DOHH2 (cell line): ENCODE data around the gene ZNF236.

ENCODE experiments used
- H3F3A ChIP-seq: fragments of 200-600 bp; sonication (generic), shearing (Covaris generic); 2 replicates; pipeline ENCODE4 v1.6.0; 2016; ENCODE audit warnings: antibody characterized with exemption, mild to moderate bottlenecking; ENCODE audit not compliant: control insufficient read depth, insufficient read depth
- H3K27ac ChIP-seq: fragments of 200-600 bp; sonication (generic); 2 replicates; pipeline ENCODE4 v1.5.1; 2014; ENCODE audit warnings: low read depth, mild to moderate bottlenecking, low read length, moderate library complexity
- H3K27me3 ChIP-seq: fragments of 200-600 bp; sonication (generic); 2 replicates; pipeline ENCODE4 v1.6.1; 2014; ENCODE audit warnings: mild to moderate bottlenecking, low read length, mixed read lengths; ENCODE audit not compliant: control insufficient read depth
- H3K36me3 ChIP-seq: fragments of 200-600 bp; sonication (generic); 2 replicates; pipeline ENCODE4 v1.6.1; 2014; ENCODE audit warnings: mild to moderate bottlenecking, low read length, moderate library complexity, mixed read lengths; ENCODE audit not compliant: control insufficient read depth
- H3K4me1 ChIP-seq: fragments of 200-600 bp; sonication (generic); 2 replicates; pipeline ENCODE4 v1.6.1; 2014; ENCODE audit warnings: mild to moderate bottlenecking, low read length, mixed read lengths; ENCODE audit not compliant: control insufficient read depth
- H3K4me2 ChIP-seq: fragments of 200-600 bp; sonication (generic); 2 replicates; pipeline ENCODE4 v1.6.0; 2014; ENCODE audit warnings: mild to moderate bottlenecking, low read length, moderate library complexity
- H3K4me3 ChIP-seq: fragments of 200-600 bp; sonication (generic); 2 replicates; pipeline ENCODE4 v1.5.1; 2014; ENCODE audit warnings: mild to moderate bottlenecking, low read length, mixed read lengths
- H3K79me2 ChIP-seq: fragments of 200-600 bp; sonication (generic); 2 replicates; pipeline ENCODE4 v1.6.1; 2014; ENCODE audit warnings: mild to moderate bottlenecking, low read length, mixed read lengths; ENCODE audit not compliant: control insufficient read depth
- H3K9me2 ChIP-seq: fragments of 200-600 bp; sonication (generic); replicated peaks from 2 replicates; pipeline ENCODE4 v1.6.1; 2014; ENCODE audit warnings: mild to moderate bottlenecking, low read length, mixed read lengths; ENCODE audit not compliant: control insufficient read depth
- H3K9me3 ChIP-seq: fragments of 200-600 bp; sonication (generic); 2 replicates; pipeline ENCODE4 v1.6.1; 2014; ENCODE audit warnings: antibody characterized with exemption, low read length, mixed read lengths; ENCODE audit not compliant: control insufficient read depth, insufficient read depth
- H4K20me1 ChIP-seq: fragments of 200-600 bp; sonication (generic); 2 replicates; pipeline ENCODE4 v1.6.0; 2014; ENCODE audit warnings: low read depth, mild to moderate bottlenecking, antibody characterized with exemption, low read length, moderate library complexity; ENCODE audit not compliant: control insufficient read depth, insufficient read depth
- EZH2phosphoT487 ChIP-seq: fragments of 200-600 bp; sonication (generic); IDR thresholded peaks from 2 replicates; pipeline ENCODE4 v1.6.1; 2017; ENCODE audit warnings: borderline replicate concordance, mild to moderate bottlenecking, antibody characterized with exemption, low read length, moderate library complexity, mixed read lengths
- TF ChIP-seq, protein P1 (sequence below): fragments of 200-600 bp; sonication (generic); IDR thresholded peaks from one replicate; pipeline ENCODE4 v1.5.1; 2014; ENCODE audit warnings: antibody characterized with exemption, mild to moderate bottlenecking, low read depth, low read length; ENCODE audit not compliant: poor library complexity, severe bottlenecking

ZNF236 gene

GRCh38 chr18:77007251-77007650 lies 184.9 kb downstream of the ZNF236 start:
- Histone ChIP-seq H3K4me1 (peaks cover 12% of the 10 kb centered on the region), H3K9me3 (no peaks in the 10 kb centered on the region), H3K27me3 (no peaks in the 10 kb centered on the region), H4K20me1 (no peaks in the 10 kb centered on the region), H3K4me3 (no peak overlapping the region), H3F3A (no peaks in the 10 kb centered on the region), H3K9me2 (no peaks in the 10 kb centered on the region), H3K79me2 (no peaks in the 10 kb centered on the region), H3K27ac (no peak overlapping the region), H3K4me2 (no peak overlapping the region), H3K36me3 (no peaks in the 10 kb centered on the region)
- TF ChIP-seq, protein P1, sequence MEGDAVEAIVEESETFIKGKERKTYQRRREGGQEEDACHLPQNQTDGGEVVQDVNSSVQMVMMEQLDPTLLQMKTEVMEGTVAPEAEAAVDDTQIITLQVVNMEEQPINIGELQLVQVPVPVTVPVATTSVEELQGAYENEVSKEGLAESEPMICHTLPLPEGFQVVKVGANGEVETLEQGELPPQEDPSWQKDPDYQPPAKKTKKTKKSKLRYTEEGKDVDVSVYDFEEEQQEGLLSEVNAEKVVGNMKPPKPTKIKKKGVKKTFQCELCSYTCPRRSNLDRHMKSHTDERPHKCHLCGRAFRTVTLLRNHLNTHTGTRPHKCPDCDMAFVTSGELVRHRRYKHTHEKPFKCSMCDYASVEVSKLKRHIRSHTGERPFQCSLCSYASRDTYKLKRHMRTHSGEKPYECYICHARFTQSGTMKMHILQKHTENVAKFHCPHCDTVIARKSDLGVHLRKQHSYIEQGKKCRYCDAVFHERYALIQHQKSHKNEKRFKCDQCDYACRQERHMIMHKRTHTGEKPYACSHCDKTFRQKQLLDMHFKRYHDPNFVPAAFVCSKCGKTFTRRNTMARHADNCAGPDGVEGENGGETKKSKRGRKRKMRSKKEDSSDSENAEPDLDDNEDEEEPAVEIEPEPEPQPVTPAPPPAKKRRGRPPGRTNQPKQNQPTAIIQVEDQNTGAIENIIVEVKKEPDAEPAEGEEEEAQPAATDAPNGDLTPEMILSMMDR: no peak
- no peak for TF ChIP-seq EZH2phosphoT487

GRCh38 chr18:77008006-77008405 lies 185.6 kb downstream of the ZNF236 start:
- H3K4me2 ChIP-seq: no peak overlapping the region
- no peak overlapping the region for H3K4me3 ChIP-seq
- TF ChIP-seq, protein P1: no peak
- no peak for TF ChIP-seq EZH2phosphoT487
- no peaks in the 10 kb centered on the region for H4K20me1 ChIP-seq
- no peaks in the 10 kb centered on the region for H3F3A ChIP-seq
- H3K27me3 ChIP-seq: no peaks in the 10 kb centered on the region
- H3K9me2 ChIP-seq: no peaks in the 10 kb centered on the region
- H3K79me2 ChIP-seq: no peaks in the 10 kb centered on the region
- H3K27ac ChIP-seq: no peak overlapping the region
- H3K4me1 ChIP-seq: peaks cover 12% of the 10 kb centered on the region
- no peaks in the 10 kb centered on the region; the same call in 1 of the 2 replicates for H3K36me3 ChIP-seq
- no peaks in the 10 kb centered on the region for H3K9me3 ChIP-seq

- Histone ChIP-seq H3K4me3 (no peak overlapping the region), H3K36me3 (no peaks in the 10 kb centered on the region; the same call in 1 of the 2 replicates), H3F3A (no peaks in the 10 kb centered on the region), H3K9me3 (no peaks in the 10 kb centered on the region), H4K20me1 (no peaks in the 10 kb centered on the region), H3K4me1 (peaks cover 12% of the 10 kb centered on the region), H3K9me2 (no peaks in the 10 kb centered on the region), H3K4me2 (no peak overlapping the region), H3K79me2 (no peaks in the 10 kb centered on the region), H3K27me3 (no peaks in the 10 kb centered on the region), H3K27ac (no peak overlapping the region)
- no peak for TF ChIP-seq EZH2phosphoT487
- TF ChIP-seq, protein P1: no peak
Observed at GRCh38 chr18:77008576-77009315, 186.4 kb downstream of the ZNF236 start.
